ENCODE results near the gene ATF6. TPM values are rescaled to one million over a fixed set of nuclear protein-coding genes. Genes with fewer than 3 reads are reported as not detected.
"Not testable (repeated sequence)": the region's sequence is repeated elsewhere in the genome, so short reads cannot be mapped to it uniquely, and the experiment has no call there.

The ATF6 gene
- total and polyA plus RNA-seq, 2 donors (not counting 1 experiment from before 2014, with no cell fraction given), result 25.3 to 27.4 TPM

- Histone ChIP-seq H3K4me2 (ENCODE audit: extremely low read depth, insufficient read depth, low read length) (no peak overlapping the region), H3K4me1 (ENCODE audit: control insufficient read depth, extremely low read depth, insufficient read depth, low read length) (no peaks in the 10 kb centered on the region), H3K79me2 (ENCODE audit: control insufficient read depth, insufficient read depth, low read length) (no peaks in the 10 kb centered on the region), H3K9ac (ENCODE audit: insufficient read depth, low read length) (no peak overlapping the region), H3K36me3 (ENCODE audit: control insufficient read depth, insufficient read depth, low read length) (no peaks in the 10 kb centered on the region), H4K20me1 (ENCODE audit: control insufficient read depth, extremely low read depth, insufficient read depth, low read length) (no peaks in the 10 kb centered on the region), H3K9me3 (ENCODE audit: control insufficient read depth, insufficient read depth, low read depth, low read length) (no peaks in the 10 kb centered on the region), H2AFZ (ENCODE audit: low read length) (no peak overlapping the region), H3K27me3 (ENCODE audit: control insufficient read depth, insufficient read depth, low read length) (no peaks in the 10 kb centered on the region), H3K27ac (ENCODE audit: insufficient read depth, low read length) (no peak overlapping the region), H3K4me3 (replicated peaks in 1 of 4; ENCODE audit: control extremely low read depth in 1 of 4, insufficient read depth in 1 of 4, low read depth in 3 of 4, low read length in 4 of 4) (no peak overlapping the region)
- TF ChIP-seq CTCF (conservative IDR thresholded peaks at IDR 0.05 in 1 of 2, IDR thresholded peaks at IDR 0.05 in 1 of 2; ENCODE audit: low read depth in 1 of 2, low read length in 2 of 2) (no peak), EZH2 (IDR thresholded peaks at IDR 0.05; ENCODE audit: low read length, missing control alignments) (no peak)
- no peak for DNase-seq (ENCODE audit: low read depth in 2 of 2)
Observed at GRCh38 chr1:161805399-161806197, 39.5 kb downstream of the ATF6 start.

- not testable (repeated sequence) for H3K9ac ChIP-seq (ENCODE audit: insufficient read depth, low read length); H3K79me2 ChIP-seq (ENCODE audit: control insufficient read depth, insufficient read depth, low read length); H3K27me3 ChIP-seq (ENCODE audit: control insufficient read depth, insufficient read depth, low read length); H3K4me1 ChIP-seq (ENCODE audit: control insufficient read depth, extremely low read depth, insufficient read depth, low read length); H3K4me2 ChIP-seq (ENCODE audit: extremely low read depth, insufficient read depth, low read length); H2AFZ ChIP-seq (ENCODE audit: low read length); H3K9me3 ChIP-seq (ENCODE audit: control insufficient read depth, insufficient read depth, low read depth, low read length); H4K20me1 ChIP-seq (ENCODE audit: control insufficient read depth, extremely low read depth, insufficient read depth, low read length); H3K36me3 ChIP-seq (ENCODE audit: control insufficient read depth, insufficient read depth, low read length); H3K27ac ChIP-seq (ENCODE audit: insufficient read depth, low read length); H3K4me3 ChIP-seq (replicated peaks in 1 of 4; ENCODE audit: control extremely low read depth in 1 of 4, insufficient read depth in 1 of 4, low read depth in 3 of 4, low read length in 4 of 4); DNase-seq (ENCODE audit: low read depth in 2 of 2)
Observed at GRCh38 chr1:161809202-161809601, 43.1 kb downstream of the ATF6 start.

- H3K9ac ChIP-seq (ENCODE audit: insufficient read depth, low read length); H3K27me3 ChIP-seq (ENCODE audit: control insufficient read depth, insufficient read depth, low read length); H3K79me2 ChIP-seq (ENCODE audit: control insufficient read depth, insufficient read depth, low read length); H3K4me1 ChIP-seq (ENCODE audit: control insufficient read depth, extremely low read depth, insufficient read depth, low read length); H3K4me3 ChIP-seq (replicated peaks in 1 of 4; ENCODE audit: control extremely low read depth in 1 of 4, insufficient read depth in 1 of 4, low read depth in 3 of 4, low read length in 4 of 4); H2AFZ ChIP-seq (ENCODE audit: low read length); H4K20me1 ChIP-seq (ENCODE audit: control insufficient read depth, extremely low read depth, insufficient read depth, low read length); H3K9me3 ChIP-seq (ENCODE audit: control insufficient read depth, insufficient read depth, low read depth, low read length); H3K27ac ChIP-seq (ENCODE audit: insufficient read depth, low read length); H3K4me2 ChIP-seq (ENCODE audit: extremely low read depth, insufficient read depth, low read length); DNase-seq (ENCODE audit: low read depth in 2 of 2); H3K36me3 ChIP-seq (ENCODE audit: control insufficient read depth, insufficient read depth, low read length): not testable (repeated sequence)
Observed at GRCh38 chr1:161809656-161810055, 43.5 kb downstream of the ATF6 start.

GRCh38 chr1:161810780-161811179, 44.7 kb downstream of the ATF6 start:
- Histone ChIP-seq H3K4me2 (ENCODE audit: extremely low read depth, insufficient read depth, low read length) (no peak overlapping the region), H3K9ac (ENCODE audit: insufficient read depth, low read length) (no peak overlapping the region), H3K79me2 (ENCODE audit: control insufficient read depth, insufficient read depth, low read length) (no peaks in the 10 kb centered on the region), H2AFZ (ENCODE audit: low read length) (no peak overlapping the region), H3K4me3 (replicated peaks in 1 of 4; ENCODE audit: control extremely low read depth in 1 of 4, insufficient read depth in 1 of 4, low read depth in 3 of 4, low read length in 4 of 4) (no peak overlapping the region), H4K20me1 (ENCODE audit: control insufficient read depth, extremely low read depth, insufficient read depth, low read length) (no peaks in the 10 kb centered on the region), H3K36me3 (ENCODE audit: control insufficient read depth, insufficient read depth, low read length) (no peaks in the 10 kb centered on the region), H3K4me1 (ENCODE audit: control insufficient read depth, extremely low read depth, insufficient read depth, low read length) (no peaks in the 10 kb centered on the region), H3K9me3 (ENCODE audit: control insufficient read depth, insufficient read depth, low read depth, low read length) (no peaks in the 10 kb centered on the region), H3K27me3 (ENCODE audit: control insufficient read depth, insufficient read depth, low read length) (no peaks in the 10 kb centered on the region), H3K27ac (ENCODE audit: insufficient read depth, low read length) (no peak overlapping the region)
- TF ChIP-seq EZH2 (IDR thresholded peaks at IDR 0.05; ENCODE audit: low read length, missing control alignments) (no peak), CTCF (conservative IDR thresholded peaks at IDR 0.05 in 1 of 2, IDR thresholded peaks at IDR 0.05 in 1 of 2; ENCODE audit: low read depth in 1 of 2, low read length in 2 of 2) (no peak)
- no peak for DNase-seq (ENCODE audit: low read depth in 2 of 2)

Measured in fibroblast of lung (primary cell).